NCI-H128 (cell line): ENCODE measurements around the gene HOXA13.

ENCODE experiments used
- DNase-seq: peaks from one replicate; lab custom pipeline; 2025; ENCODE audit not compliant: unreplicated experiment; lab: John Stamatoyannopoulos, UW

Gene HOXA13

GRCh38 chr7:27208998-27209397, 9.1 kb upstream of the HOXA13 start:
- no peak for DNase-seq

GRCh38 chr7:27207348-27207985, 7.6 kb upstream of the HOXA13 start:
- no peak for DNase-seq

- DNase-seq: no peak
These were observed 5.7 kb upstream of the HOXA13 start for GRCh38 chr7:27205325-27206280.

GRCh38 chr7:27204851-27205322, 5.0 kb upstream of the HOXA13 start:
- no peak for DNase-seq

- no peak for DNase-seq
These were observed 4.2 kb upstream of the HOXA13 start for GRCh38 chr7:27203964-27204594.

GRCh38 chr7:27203365-27203953, 3.6 kb upstream of the HOXA13 start:
- DNase-seq: no peak

GRCh38 chr7:27202862-27203134, 2.9 kb upstream of the HOXA13 start:
- no peak for DNase-seq

- DNase-seq: no peak
These were observed 2.3 kb upstream of the HOXA13 start for GRCh38 chr7:27202018-27202861.

GRCh38 chr7:27201580-27202017, 1.7 kb upstream of the HOXA13 start:
- DNase-seq: no peak

- DNase-seq: no peak
These were observed 1.1 kb upstream of the HOXA13 start for GRCh38 chr7:27200761-27201579.

GRCh38 chr7:27198871-27199801, 755 bp downstream of the HOXA13 start:
- DNase-seq: no peak

- no peak for DNase-seq
These were observed 1.6 kb downstream of the HOXA13 start for GRCh38 chr7:27198138-27198841.

GRCh38 chr7:27197137-27198042, 2.5 kb downstream of the HOXA13 start:
- no peak for DNase-seq

- peak; percentile 24 for DNase-seq
These were observed 3.6 kb downstream of the HOXA13 start for GRCh38 chr7:27196287-27196767.

GRCh38 chr7:27194686-27195379, 5.1 kb downstream of the HOXA13 start:
- no peak for DNase-seq

GRCh38 chr7:27194002-27194352, 5.9 kb downstream of the HOXA13 start:
- DNase-seq: no peak
